Testis (tissue), 2 donors: ENCODE data around the gene SPPL3.

Experiments used
- POLR2A ChIP-seq: fragments of 450-650 bp; IDR thresholded peaks from one replicate; pipeline ENCODE4 v1.6.1; 2017; ENCODE audit warnings: antibody characterized with exemption, mild to moderate bottlenecking, moderate library complexity
- TF ChIP-seq, protein P1 (sequence below), 3 experiments: fragments of 450-650 bp in 2 of 3; fragments of 200-600 bp in 1 of 3; sonication (generic) in 1 of 3; IDR thresholded peaks; one replicate each; pipeline ENCODE4 v1.5.1; 2016 to 2019; ENCODE audit warnings: antibody characterized with exemption in 3 of 3, mild to moderate bottlenecking in 2 of 3, moderate library complexity in 1 of 3

DNA sequence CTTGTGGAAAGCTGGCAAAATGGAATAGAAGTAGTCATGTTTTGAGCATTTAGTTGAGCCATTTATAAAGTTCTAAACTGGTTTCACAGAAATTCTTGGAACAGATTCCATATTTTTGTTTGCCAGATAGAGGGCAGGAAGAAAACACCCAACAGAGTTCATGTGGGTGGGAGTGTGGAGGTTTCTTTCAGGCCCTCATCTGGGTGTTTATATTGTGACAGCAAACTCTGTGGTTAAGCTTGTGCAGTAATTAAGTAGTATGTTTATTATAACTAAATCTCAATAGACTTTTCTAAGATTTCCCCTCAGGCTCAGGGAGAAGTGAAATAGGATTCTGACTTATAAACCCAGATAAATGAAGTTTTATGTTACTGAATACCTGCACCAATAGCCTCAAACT is 57.4 kb downstream of the SPPL3 start:
- TF ChIP-seq, protein P1, sequence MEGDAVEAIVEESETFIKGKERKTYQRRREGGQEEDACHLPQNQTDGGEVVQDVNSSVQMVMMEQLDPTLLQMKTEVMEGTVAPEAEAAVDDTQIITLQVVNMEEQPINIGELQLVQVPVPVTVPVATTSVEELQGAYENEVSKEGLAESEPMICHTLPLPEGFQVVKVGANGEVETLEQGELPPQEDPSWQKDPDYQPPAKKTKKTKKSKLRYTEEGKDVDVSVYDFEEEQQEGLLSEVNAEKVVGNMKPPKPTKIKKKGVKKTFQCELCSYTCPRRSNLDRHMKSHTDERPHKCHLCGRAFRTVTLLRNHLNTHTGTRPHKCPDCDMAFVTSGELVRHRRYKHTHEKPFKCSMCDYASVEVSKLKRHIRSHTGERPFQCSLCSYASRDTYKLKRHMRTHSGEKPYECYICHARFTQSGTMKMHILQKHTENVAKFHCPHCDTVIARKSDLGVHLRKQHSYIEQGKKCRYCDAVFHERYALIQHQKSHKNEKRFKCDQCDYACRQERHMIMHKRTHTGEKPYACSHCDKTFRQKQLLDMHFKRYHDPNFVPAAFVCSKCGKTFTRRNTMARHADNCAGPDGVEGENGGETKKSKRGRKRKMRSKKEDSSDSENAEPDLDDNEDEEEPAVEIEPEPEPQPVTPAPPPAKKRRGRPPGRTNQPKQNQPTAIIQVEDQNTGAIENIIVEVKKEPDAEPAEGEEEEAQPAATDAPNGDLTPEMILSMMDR (IDR thresholded peaks at IDR 0.05) = no peak
- TF ChIP-seq POLR2A = no peak
